Panc1 (cell line): ENCODE measurements around the gene HOXD13. TPM values are rescaled to one million over a fixed set of nuclear protein-coding genes. Genes with fewer than 3 reads are reported as not detected.

Source experiments
- ATAC-seq: fragments of 200-7000 bp; cut with Tn5 transposase; 2 replicates; pipeline ENCODE4 v1.9.1; 2020; ENCODE audit warnings: mild to moderate bottlenecking, moderate library complexity
- BruUV-seq: library from RNA; stranded (reverse); fragments of 400-500 nt; replicated peaks from 2 replicates; lab custom pipeline; 2021; lab: Mats Ljungman, UMichigan
- CTCF ChIA-PET: fragments of 300-600 bp; sonication (Branson Sonifier 250); formaldehyde crosslinking; loops from one replicate; lab custom pipeline; 2022; ENCODE audit warnings: antibody characterized with exemption; lab: Charles Lee
- POLR2A ChIA-PET: fragments of 300-600 bp; sonication (Branson Sonifier 250); formaldehyde crosslinking; loops from one replicate; lab custom pipeline; 2022; ENCODE audit warnings: antibody characterized with exemption; lab: Charles Lee
- DNase-seq: peaks from one replicate; pipeline ENCODE4 v3.0.0-alpha.2; 2010; ENCODE audit warnings: low read depth, low spot score
- H3K27ac ChIP-seq: 2 replicates; pipeline ENCODE4 v1.5.1; 2011; ENCODE audit warnings: mild to moderate bottlenecking, low read length, inconsistent platforms
- H3K27me3 ChIP-seq: fragments of 200-500 bp; sonication (Bioruptor generic); 2 replicates; pipeline ENCODE4 v1.6.0; 2014; ENCODE audit warnings: low read length, inconsistent platforms; ENCODE audit not compliant: control insufficient read depth, insufficient read depth
- H3K36me3 ChIP-seq: fragments of 200-500 bp; sonication (Bioruptor generic); 2 replicates; pipeline ENCODE4 v1.5.1; 2014; ENCODE audit warnings: inconsistent platforms, mild to moderate bottlenecking, low read length, moderate library complexity; ENCODE audit not compliant: control insufficient read depth, insufficient read depth
- H3K4me1 ChIP-seq: 2 replicates; pipeline ENCODE4 v1.5.1; 2011; ENCODE audit warnings: inconsistent platforms, mild to moderate bottlenecking, low read length, moderate library complexity; ENCODE audit not compliant: control insufficient read depth, insufficient read depth
- H3K4me3 ChIP-seq, 2 experiments: 2 replicates each; pipeline ENCODE4 v1.5.1; 2011 to 2012; ENCODE audit warnings: low read depth in 2 of 2, low read length in 2 of 2, mild to moderate bottlenecking in 2 of 2, inconsistent platforms in 1 of 2, moderate library complexity in 1 of 2
- H3K9me3 ChIP-seq: fragments of 200-500 bp; sonication (Bioruptor generic); 2 replicates; pipeline ENCODE4 v1.5.1; 2014; ENCODE audit warnings: low read depth, mild to moderate bottlenecking, inconsistent platforms, low read length, moderate library complexity; ENCODE audit not compliant: control insufficient read depth, insufficient read depth
- CTCF ChIP-seq: fragments of 450-650 bp; IDR thresholded peaks from 2 replicates; pipeline ENCODE4 v1.5.1; 2017; ENCODE audit warnings: mild to moderate bottlenecking
- POLR2AphosphoS5 ChIP-seq: IDR thresholded peaks from 2 replicates; pipeline ENCODE4 v1.6.1; 2012; ENCODE audit warnings: mild to moderate bottlenecking, low read depth, low read length, moderate library complexity
- SIN3A ChIP-seq: IDR thresholded peaks from 2 replicates; pipeline ENCODE4 v1.6.1; 2012; ENCODE audit warnings: low read depth, mild to moderate bottlenecking, low read length, moderate library complexity, borderline replicate concordance; ENCODE audit not compliant: insufficient read depth
- TCF7L2 ChIP-seq: IDR thresholded peaks from 2 replicates; pipeline ENCODE4 v1.6.1; 2011; ENCODE audit warnings: mild to moderate bottlenecking, low read depth, low read length, inconsistent platforms
- in situ Hi-C: cut with HindIII; loops from 2 replicates; pipeline ENCODE4 v1.10.0; 2016; ENCODE audit warnings: low sequenced_read_pairs, low pct_unique_long_range_greater_than_20kb
- intact Hi-C: fragments of 100-400 bp; cut with micrococcal nuclease; formaldehyde crosslinking; loops from one replicate; pipeline ENCODE4 v1.10.0; 2022; ENCODE audit not compliant: unreplicated experiment
- total RNA-seq: library from RNA; stranded (reverse); gene quantifications from one replicate; pipeline ENCODE4 v1.2.1, GENCODE V29; 2021; ENCODE audit not compliant: unreplicated experiment
- TF ChIP-seq, protein P1 (sequence below), 2 experiments: IDR thresholded peaks; 2 replicates each; pipeline ENCODE4 v1.6.1; 2011 to 2012; ENCODE audit warnings: low read depth in 2 of 2, control low read depth in 1 of 2, low read length in 1 of 2, mild to moderate bottlenecking in 1 of 2, moderate library complexity in 1 of 2; ENCODE audit not compliant: insufficient read depth in 1 of 2

Gene HOXD13
- total RNA-seq, 1 experiment from 2014 or later = not detected

DNA sequence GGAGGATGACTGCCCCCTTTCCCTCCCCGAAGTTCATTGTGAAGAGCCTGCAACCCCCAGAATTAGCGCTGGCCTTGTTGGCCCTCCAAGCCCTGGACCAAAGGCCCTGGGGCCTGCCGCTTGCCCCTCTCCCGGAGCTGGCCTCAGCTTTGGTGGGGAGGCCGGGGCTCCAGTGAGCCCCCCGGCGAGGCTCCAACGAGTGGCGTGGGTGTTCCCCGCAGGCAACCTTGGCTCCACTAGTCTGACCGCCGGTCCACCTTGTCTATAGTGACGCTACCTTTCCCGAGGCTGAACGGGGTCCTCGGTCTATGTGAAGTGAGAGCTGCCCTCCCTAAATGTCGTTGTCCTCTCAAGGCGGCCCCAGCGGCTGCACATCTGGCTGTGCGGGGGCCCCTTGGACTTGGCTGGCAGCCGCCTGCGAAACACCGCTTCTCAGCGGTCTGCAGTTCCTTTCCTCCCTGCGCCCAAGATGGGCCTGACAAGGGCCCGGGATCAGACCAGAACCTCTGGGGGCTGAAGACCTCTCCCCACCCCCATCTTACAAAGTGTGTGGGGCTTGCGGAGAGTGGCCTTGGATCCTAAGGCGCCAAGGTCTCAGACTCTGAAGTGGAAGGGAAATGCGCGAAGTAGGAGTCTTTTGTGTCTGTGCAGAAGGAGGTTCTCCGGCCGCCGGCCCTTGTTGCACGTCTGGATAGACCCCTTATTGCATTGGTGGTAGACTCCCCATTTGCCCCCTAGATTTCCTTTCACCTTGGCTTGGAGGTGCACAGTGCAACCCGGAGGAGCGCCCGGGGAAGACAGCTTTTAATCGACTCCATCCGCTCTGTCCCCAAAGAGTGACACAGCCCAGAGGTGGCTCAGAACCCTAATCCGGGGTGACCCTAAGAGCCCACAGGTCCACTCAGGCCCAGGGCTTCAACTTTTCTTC lies 20.1 kb downstream of the HOXD13 start:
- Histone ChIP-seq H3K4me3 (no peak overlapping the region), H3K27ac (no peak overlapping the region), H3K4me1 (0 out of 2 replicates have a peak, but pooled peaks cover 3% of the 10 kb centered on the region), H3K9me3 (no peaks in the 10 kb centered on the region), H3K36me3 (no peaks in the 10 kb centered on the region), H3K27me3 (peaks cover 5% of the 10 kb centered on the region; the same call in 1 of the 2 replicates)
- TF ChIP-seq POLR2AphosphoS5 (no peak), TCF7L2 (no peak), SIN3A (no peak), CTCF (no peak)
- TF ChIP-seq, protein P1, sequence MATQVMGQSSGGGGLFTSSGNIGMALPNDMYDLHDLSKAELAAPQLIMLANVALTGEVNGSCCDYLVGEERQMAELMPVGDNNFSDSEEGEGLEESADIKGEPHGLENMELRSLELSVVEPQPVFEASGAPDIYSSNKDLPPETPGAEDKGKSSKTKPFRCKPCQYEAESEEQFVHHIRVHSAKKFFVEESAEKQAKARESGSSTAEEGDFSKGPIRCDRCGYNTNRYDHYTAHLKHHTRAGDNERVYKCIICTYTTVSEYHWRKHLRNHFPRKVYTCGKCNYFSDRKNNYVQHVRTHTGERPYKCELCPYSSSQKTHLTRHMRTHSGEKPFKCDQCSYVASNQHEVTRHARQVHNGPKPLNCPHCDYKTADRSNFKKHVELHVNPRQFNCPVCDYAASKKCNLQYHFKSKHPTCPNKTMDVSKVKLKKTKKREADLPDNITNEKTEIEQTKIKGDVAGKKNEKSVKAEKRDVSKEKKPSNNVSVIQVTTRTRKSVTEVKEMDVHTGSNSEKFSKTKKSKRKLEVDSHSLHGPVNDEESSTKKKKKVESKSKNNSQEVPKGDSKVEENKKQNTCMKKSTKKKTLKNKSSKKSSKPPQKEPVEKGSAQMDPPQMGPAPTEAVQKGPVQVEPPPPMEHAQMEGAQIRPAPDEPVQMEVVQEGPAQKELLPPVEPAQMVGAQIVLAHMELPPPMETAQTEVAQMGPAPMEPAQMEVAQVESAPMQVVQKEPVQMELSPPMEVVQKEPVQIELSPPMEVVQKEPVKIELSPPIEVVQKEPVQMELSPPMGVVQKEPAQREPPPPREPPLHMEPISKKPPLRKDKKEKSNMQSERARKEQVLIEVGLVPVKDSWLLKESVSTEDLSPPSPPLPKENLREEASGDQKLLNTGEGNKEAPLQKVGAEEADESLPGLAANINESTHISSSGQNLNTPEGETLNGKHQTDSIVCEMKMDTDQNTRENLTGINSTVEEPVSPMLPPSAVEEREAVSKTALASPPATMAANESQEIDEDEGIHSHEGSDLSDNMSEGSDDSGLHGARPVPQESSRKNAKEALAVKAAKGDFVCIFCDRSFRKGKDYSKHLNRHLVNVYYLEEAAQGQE (IDR thresholded peaks at IDR 0.05; ENCODE audit: insufficient read depth in 1 of 2, low read depth in 2 of 2, low read length in 1 of 2) = no peak
- in situ Hi-C loops (no loop called here), intact Hi-C loops (no loop called here)
- ChIA-PET CTCF (interaction anchor here (0.6 kb wide), 1 partner anchor 448 kb away, joined by 3 read pairs; no protein-coding TSS in a partner anchor), POLR2A (no interaction called here)
- ATAC-seq (no peak), DNase-seq (no peak)
- BruUV-seq = no TSS peak

DNA sequence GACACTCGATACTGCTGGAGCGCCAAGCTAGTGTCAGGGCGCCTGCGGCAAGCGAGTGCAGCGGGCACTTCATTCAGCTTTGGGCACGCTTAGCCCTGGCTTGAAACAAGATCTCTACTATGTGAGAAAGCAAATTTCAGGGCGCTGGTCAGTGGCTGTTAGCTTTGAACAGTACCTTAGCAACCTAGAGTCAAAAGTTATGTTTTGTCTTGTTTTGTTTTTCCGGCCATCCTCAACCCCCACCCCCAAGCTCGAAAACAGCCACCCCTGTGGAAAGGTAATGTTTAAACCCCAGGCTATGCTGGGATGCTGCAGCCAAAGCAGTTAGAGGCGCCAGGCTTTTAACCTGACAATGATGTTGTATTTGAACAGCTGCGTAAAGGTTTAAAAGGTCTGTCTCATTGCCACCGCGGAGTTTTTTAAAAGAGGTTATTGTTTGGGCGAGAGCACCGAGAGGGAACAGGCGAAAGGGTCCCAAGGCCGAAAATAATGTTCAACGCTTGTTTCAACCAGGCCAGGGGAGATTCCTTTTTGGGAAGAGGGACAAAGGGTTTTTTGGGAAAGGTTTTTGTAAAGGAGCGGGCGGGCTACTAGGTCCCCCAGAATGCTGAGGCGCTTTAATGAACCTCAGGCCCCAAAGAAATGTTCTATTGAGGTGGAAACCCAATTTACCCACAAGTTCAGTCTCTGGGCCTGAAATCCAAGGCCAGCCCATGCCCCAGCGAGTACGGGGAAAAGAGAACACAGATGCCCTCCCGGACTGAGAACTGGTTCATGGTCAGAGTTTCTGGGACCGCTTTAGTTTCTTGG lies 21.8 kb downstream of the HOXD13 start:
- no peaks in the 10 kb centered on the region for H3K36me3 ChIP-seq
- BruUV-seq = no TSS peak
- H3K4me1 ChIP-seq = 0 out of 2 replicates have a peak, but pooled peaks cover 3% of the 10 kb centered on the region
- DNase-seq (no peak), ATAC-seq (no peak)
- ChIA-PET POLR2A (no interaction called here), CTCF (no interaction called here)
- no peak overlapping the region for H3K27ac ChIP-seq
- no peak for TF ChIP-seq POLR2AphosphoS5
- TF ChIP-seq, protein P1 (IDR thresholded peaks at IDR 0.05; ENCODE audit: insufficient read depth in 1 of 2, low read depth in 2 of 2, low read length in 1 of 2) = no peak
- TF ChIP-seq TCF7L2 = no peak
- no peak for TF ChIP-seq CTCF
- TF ChIP-seq SIN3A = no peak
- no peaks in the 10 kb centered on the region for H3K9me3 ChIP-seq
- H3K27me3 ChIP-seq = peaks cover 5% of the 10 kb centered on the region; the same call in 1 of the 2 replicates
- H3K4me3 ChIP-seq = no peak overlapping the region
- in situ Hi-C loops = no loop called here
- intact Hi-C loops = no loop called here
